Neural progenitor cell (in vitro differentiated cells): ENCODE results near the gene NEK4.

Source experiments
- CTCF ChIP-seq: fragments of 200-600 bp; sonication (generic); IDR thresholded peaks from 2 replicates; pipeline ENCODE4 v1.5.1; 2017; ENCODE audit warnings: antibody characterized with exemption, mild to moderate bottlenecking
- EZH2 ChIP-seq: fragments of 200-600 bp; sonication (generic); IDR thresholded peaks from 2 replicates; pipeline ENCODE4 v1.6.1; 2017; ENCODE audit warnings: antibody characterized with exemption, mild to moderate bottlenecking, moderate library complexity
- EZH2phosphoT487 ChIP-seq: fragments of 200-600 bp; sonication (generic); IDR thresholded peaks from 2 replicates; pipeline ENCODE4 v1.6.1; 2017; ENCODE audit warnings: antibody characterized with exemption

GRCh38 chr3:52684184-52684583 lies 86.6 kb downstream of the NEK4 start:
- TF ChIP-seq EZH2phosphoT487 (no peak), EZH2 (no peak), CTCF (no peak)
